HG03039 (cell line): ENCODE measurements around the gene FAM124A.

ENCODE experiments used
- ATAC-seq: cut with Tn5 transposase; IDR thresholded peaks from one replicate; pipeline ENCODE4 v1.9.1; 2021; ENCODE audit warnings: mild to moderate bottlenecking, moderate library complexity; ENCODE audit not compliant: unreplicated experiment

FAM124A gene

DNA sequence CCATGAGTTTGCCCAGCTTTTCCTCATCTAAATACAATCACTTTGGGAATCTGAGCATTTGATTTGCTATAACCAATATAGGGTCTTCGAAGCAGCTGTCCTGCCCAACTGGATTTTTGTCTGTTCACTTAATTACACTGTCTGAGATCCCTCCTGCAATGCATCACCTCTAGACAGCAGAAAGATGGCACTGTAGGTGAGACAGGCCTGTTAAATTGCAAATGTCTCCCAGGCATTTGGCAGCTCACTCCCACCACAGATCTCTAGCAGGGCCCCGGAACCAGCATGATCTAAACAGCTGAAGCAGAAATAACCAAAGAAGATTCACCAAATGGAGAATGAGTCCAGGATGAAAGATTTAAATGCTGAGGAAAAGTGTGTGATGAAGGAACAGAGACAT is 75.4 kb downstream of the FAM124A start:
- ATAC-seq = no peak

GRCh38 chr13:51298812-51299211 is 76.6 kb downstream of the FAM124A start:
- no peak for ATAC-seq

- ATAC-seq = no peak
These were observed 80.9 kb downstream of the FAM124A start for GRCh38 chr13:51303063-51303552.

DNA sequence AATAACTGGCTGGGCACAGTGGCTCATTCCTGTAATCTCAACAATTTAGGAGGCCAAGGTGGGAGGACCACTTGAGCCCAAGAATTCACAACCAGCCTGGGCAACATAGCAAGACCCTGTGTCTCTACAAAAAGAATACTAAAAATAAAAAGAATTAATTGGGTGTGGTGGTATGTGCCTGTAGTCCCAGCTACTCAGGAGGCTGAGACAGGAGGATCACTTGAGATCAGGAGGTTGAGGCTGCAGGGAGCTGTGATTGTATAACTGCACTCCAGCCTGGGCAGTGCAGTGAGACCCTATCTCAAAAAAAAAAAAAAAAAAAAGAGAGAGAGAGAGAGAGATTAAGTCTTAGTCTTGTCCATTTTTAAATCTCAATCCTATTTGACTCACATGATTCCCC is 81.7 kb downstream of the FAM124A start:
- no peak for ATAC-seq

- no peak for ATAC-seq
These were observed 83.2 kb downstream of the FAM124A start for GRCh38 chr13:51305271-51305967.

DNA sequence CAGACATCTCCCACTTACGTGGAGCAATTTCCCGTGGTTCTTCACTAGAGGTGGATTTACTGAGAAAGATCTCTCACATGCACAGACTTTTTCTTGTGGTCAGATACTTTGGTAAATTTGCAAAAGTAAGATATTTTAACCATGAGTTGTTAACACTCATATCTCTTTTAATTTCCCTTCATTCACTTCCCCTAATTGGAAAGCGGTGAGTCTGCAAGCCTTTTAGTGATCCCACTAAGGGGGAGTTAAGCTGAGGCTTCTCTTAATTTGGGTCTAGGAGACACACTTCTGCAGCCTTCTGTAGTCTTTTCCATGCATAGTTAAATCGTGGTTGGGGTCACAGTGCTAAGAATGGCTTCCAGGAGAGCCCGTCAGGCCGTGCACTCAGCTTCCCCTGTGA is 86.6 kb downstream of the FAM124A start:
- ATAC-seq = no peak

GRCh38 chr13:51311231-51311630 is 89.0 kb downstream of the FAM124A start:
- ATAC-seq = no peak

DNA sequence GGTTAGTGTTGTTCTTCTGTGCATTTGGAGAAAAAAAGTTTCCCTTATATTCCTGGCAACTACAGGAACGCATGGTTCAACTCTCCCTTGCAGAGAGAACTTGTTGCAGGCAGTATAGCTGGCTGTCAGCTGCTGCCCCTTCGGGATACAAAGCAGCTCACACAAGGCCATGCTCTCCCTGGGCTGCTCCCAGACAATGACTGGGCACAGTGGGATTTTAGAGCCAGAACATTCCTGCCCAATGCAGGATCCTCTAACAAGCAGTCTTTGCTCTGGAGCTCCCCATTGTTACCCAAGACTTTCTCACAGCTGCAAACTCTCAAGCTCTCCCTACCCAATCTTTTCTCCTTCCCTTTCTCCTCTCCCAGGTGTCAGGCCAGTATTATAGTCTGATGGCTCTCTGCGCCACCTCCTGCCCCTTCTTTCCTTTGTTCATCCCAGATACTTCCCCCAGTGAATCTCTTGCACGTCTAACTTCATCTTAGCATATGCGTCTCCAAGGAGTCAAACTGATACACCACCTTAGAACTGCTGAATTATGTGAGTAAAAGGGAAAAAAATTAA is 89.8 kb downstream of the FAM124A start:
- ATAC-seq = no peak

DNA sequence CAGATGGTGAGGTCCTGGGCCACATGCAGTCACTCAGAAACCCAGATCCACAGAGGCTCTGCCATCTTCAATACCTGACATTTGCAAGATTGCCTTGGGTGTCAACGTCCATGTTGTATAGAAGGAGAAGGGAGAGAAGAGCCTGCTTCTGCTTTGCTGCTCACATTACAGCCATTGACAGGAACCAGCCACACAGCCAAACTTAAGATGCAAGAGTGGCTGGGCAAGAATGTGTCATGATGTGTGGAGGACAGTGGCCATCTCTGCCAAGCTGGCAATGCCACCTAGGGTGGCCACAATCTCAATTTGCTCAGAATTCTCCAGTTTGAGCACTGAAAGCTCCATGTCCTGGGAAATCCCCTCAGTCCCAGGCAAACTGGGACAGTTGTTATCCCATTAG is 91.4 kb downstream of the FAM124A start:
- no peak for ATAC-seq

- no peak for ATAC-seq
These were observed 95.1 kb downstream of the FAM124A start for GRCh38 chr13:51317262-51317661.

GRCh38 chr13:51318015-51318414 is 95.8 kb downstream of the FAM124A start:
- ATAC-seq = no peak

DNA sequence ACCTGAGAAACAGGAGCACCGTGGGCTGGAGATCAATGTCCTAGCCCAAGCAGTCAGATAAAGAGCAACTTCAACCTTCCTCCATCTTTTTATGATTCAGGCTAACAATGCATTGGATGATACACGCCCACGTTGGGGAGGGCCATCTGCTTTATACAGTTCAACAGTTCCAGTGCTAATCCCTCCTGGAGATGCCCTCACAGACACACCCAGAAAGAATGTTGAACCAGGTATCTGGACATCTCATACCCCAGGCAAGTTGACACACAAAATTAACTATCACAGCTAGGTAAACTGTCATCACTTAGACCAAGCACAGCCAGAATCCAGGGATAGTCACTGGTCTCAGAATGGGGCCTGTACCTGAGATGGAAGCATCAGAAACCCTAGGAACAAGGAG is 96.7 kb downstream of the FAM124A start:
- ATAC-seq = no peak

DNA sequence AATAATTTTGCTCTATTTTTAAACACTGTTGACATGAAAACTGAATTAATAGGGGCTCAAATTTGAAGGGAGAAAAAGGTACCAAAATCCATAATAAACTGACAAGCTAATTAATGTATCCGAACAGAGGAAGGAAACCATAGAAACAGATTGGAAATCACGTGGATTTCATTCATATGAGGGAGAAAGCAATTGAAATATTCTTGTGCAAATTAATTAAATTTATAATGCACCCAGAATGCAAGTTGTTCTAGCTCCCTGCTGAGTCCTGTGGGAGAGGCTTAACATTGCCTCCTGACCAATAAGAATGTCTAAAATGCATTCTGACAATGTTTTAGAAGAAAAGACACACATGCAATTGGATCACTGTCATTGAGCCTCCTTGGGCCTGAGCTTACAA is 99.6 kb downstream of the FAM124A start:
- no peak for ATAC-seq

DNA sequence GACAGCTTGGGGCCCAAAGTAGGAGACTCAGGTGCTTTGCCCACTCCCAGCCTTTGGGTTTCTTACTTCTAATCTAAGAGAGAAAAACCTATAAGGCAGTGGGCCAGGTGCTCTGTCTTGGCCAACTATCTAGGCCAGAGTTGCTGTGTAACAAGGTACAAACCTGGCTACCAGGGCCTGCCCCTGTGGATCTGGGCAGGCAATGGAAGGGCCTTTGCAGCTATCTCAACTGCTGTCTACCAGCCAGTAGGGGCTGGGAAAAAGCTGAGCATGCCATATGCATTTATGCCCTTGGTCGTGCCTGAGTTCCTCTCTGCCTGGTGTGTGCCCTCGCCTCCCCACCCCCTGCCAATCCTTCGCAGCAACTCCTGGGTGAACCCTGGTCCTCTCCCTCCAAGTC is 100.6 kb downstream of the FAM124A start:
- no peak for ATAC-seq

GRCh38 chr13:51323824-51324511 is 101.8 kb downstream of the FAM124A start:
- no peak for ATAC-seq

DNA sequence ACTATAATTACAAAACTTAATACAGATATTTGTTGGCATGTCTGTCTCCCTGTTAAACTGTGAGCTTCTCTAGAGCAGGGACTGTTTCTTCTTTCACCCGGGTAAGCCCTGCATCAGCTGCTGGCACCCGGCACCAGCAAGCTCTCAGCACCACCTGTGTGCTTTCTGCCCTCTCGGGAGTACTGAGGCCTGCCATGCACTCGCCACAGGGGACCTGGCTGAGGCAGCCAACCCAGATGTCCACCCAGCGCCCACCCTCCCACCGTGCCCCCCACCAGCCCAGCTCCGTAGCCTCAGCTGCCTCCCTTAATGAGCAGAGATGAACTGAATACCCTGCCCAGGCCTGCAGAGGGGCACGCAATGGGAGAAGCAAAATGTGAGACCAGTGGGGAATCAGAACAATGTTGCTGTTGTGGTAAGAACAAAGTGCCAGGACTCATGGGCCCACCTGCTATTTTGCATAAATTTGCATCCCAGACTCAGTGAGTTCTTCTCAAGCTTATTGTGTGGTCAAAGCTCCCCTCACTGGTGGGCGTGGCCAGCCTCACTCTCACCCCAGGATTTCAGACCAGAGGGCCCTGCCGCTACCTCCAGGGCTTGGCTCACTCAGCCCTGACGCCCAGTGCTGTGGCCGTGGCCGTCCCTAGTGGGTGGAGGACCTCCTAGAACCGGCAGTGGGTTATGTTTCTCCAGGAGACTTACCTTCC is 102.7 kb downstream of the FAM124A start:
- ATAC-seq = no peak

GRCh38 chr13:51325837-51326236 is 103.6 kb downstream of the FAM124A start:
- ATAC-seq = no peak

DNA sequence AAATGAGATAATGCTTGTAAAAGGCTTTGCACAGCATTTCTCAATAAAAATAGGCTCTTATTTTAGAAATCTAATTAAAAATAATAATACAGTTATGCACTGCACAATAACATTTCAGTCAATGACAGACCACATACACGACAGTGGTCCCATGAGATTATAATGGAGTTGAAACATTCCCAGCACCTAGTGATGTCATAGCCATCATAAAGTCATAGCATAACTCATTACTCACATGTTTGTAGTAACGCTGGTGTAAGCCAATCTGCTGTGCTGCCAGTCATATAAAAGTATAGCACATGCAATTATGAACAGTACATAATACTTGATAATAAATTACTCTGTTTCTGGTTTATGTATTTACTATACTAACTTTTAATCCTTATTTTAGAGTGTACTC is 104.6 kb downstream of the FAM124A start:
- no peak for ATAC-seq

DNA sequence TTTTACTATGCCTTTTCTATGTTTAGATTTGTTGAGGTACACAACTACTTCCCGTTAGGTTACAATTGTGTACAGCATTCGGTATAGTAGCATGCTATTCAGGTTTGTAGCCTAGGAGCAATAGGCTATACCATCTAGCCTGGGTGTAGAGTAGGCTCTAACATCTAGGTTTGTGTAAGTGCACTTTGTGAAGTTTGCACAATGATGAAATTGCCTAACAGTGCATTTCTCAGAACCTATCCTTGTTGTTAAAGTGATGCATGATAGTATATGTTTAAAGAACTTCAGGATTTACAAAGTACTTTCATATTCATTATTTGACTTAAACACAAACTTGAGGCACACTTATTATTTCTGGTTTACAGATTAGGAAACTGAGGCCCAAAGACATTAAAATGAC is 105.8 kb downstream of the FAM124A start:
- no peak for ATAC-seq

GRCh38 chr13:51328488-51328887 is 106.3 kb downstream of the FAM124A start:
- no peak for ATAC-seq

- ATAC-seq = no peak
These were observed 107.4 kb downstream of the FAM124A start for GRCh38 chr13:51329606-51330005.

DNA sequence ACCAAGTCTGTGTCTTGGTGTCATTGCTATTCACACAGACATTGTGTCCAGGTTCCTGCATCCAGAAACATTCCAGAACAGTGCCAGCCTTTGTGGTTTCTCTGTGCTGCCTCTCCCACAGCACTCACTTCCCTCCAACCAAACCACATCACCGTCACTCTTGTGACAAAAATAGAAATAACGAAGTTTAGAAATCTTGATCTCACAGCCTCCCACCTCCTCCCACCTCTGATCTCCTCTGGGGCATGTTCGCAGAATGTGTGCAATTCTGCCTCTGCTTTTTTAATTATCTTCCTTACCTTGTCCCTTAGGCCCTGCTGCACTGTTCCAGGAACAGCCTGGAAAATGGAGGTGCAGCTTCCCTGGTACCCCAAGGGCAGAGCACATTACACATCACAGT is 108.6 kb downstream of the FAM124A start:
- peak; percentile 29 for ATAC-seq
